ENCODE data around the gene NTN1. TPM values are rescaled to one million over a fixed set of nuclear protein-coding genes. Genes with fewer than 3 reads are reported as not detected.
A peak's percentile ranks its signal among the peaks of the same experiment; 100 is the strongest.

The NTN1 gene
- total RNA-seq, 1 donor from 2014 or later, result 0.45 TPM

DNA sequence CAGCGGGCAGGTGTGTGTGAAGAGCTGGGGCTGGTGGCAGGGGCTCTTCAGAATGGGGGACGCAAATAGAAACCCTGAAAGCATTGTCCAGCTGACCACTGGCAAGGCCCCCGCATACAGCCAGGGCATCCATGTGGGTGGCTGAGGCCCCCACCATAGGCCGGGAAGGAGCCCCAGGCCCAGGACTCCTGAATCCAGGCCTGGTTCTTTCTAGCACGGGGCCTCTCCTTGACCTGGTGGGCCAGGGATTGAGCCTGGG is 200.5 kb downstream of the NTN1 start:
- Mint-ChIP-seq H3K27me3 (ENCODE audit: insufficient read depth, low read depth) (peaks cover 69% of the 10 kb centered on the region), H3K36me3 (peaks cover 5% of the 10 kb centered on the region), H3K27ac (no peak overlapping the region), H3K4me1 (peaks cover 22% of the 10 kb centered on the region), H3K9me3 (peaks cover 11% of the 10 kb centered on the region), H3K4me3 (no peak overlapping the region)
- Histone ChIP-seq H3K27me3 (peaks cover 85% of the 10 kb centered on the region), H3K9me3 (ENCODE audit: low read depth) (no peaks in the 10 kb centered on the region), H2AFZ (replicated peaks) (no peak overlapping the region), H3K79me2 (ENCODE audit: low read depth) (no peaks in the 10 kb centered on the region), H3K4me1 (peaks cover 35% of the 10 kb centered on the region), H4K20me1 (ENCODE audit: low read depth) (peaks cover 52% of the 10 kb centered on the region), H3K9ac (no peak overlapping the region), H3F3A (ENCODE audit: low read depth) (peaks cover 27% of the 10 kb centered on the region), H3K4me2 (peak overlapping the region; percentile 74), H3K36me3 (no peaks in the 10 kb centered on the region), H3K27ac (no peak overlapping the region), H3K4me3 (no peak overlapping the region)
- TF ChIP-seq, protein P1, sequence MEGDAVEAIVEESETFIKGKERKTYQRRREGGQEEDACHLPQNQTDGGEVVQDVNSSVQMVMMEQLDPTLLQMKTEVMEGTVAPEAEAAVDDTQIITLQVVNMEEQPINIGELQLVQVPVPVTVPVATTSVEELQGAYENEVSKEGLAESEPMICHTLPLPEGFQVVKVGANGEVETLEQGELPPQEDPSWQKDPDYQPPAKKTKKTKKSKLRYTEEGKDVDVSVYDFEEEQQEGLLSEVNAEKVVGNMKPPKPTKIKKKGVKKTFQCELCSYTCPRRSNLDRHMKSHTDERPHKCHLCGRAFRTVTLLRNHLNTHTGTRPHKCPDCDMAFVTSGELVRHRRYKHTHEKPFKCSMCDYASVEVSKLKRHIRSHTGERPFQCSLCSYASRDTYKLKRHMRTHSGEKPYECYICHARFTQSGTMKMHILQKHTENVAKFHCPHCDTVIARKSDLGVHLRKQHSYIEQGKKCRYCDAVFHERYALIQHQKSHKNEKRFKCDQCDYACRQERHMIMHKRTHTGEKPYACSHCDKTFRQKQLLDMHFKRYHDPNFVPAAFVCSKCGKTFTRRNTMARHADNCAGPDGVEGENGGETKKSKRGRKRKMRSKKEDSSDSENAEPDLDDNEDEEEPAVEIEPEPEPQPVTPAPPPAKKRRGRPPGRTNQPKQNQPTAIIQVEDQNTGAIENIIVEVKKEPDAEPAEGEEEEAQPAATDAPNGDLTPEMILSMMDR (IDR thresholded peaks at IDR 0.05), result no peak
- no peak for TF ChIP-seq EZH2phosphoT487 (IDR thresholded peaks at IDR 0.05)
- no peak for TF ChIP-seq EZH2 (IDR thresholded peaks at IDR 0.05)
- no peak for DNase-seq (ENCODE audit: low spot score)

DNA sequence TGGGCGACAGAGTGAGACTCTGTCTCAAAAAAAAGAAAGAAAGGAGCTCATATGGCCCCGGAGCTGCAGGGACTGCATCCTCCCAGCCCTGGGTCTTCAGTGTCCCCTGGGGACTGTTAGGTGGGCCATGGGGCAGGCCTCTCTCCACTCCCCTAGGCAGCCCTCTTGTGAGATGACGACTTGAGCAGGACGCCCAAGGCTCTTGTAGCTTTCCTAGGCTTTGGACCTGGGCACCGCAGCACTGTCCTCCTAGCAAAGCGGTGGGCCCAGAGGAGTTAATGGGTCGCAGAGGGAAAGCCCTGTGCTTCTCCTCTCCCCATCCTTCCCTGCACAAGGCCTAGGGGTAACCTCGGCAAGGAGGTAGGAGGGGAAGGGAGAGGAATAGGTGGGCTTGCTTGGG is 202.2 kb downstream of the NTN1 start:
- H4K20me1 ChIP-seq (ENCODE audit: low read depth), result peaks cover 50% of the 10 kb centered on the region
- H3K27ac Mint-ChIP-seq, result no peak overlapping the region

GRCh38 chr17:9224485-9224884 is 203.2 kb downstream of the NTN1 start:
- DNase-seq (ENCODE audit: low spot score), result no peak
- H3K9me3 ChIP-seq (ENCODE audit: low read depth), result no peaks in the 10 kb centered on the region
- Mint-ChIP-seq H3K27ac (no peak overlapping the region), H3K4me1 (peaks cover 24% of the 10 kb centered on the region), H3K9me3 (no peaks in the 10 kb centered on the region), H3K27me3 (ENCODE audit: insufficient read depth, low read depth) (peaks cover 44% of the 10 kb centered on the region), H3K4me3 (no peak overlapping the region), H3K36me3 (no peaks in the 10 kb centered on the region)
- H3K27me3 ChIP-seq, result peaks cover 63% of the 10 kb centered on the region
- no peak overlapping the region for H3K4me3 ChIP-seq
- no peak overlapping the region for H3K9ac ChIP-seq
- H4K20me1 ChIP-seq (ENCODE audit: low read depth), result peaks cover 41% of the 10 kb centered on the region
- no peaks in the 10 kb centered on the region for H3K36me3 ChIP-seq
- no peak overlapping the region for H3K27ac ChIP-seq
- H3K4me1 ChIP-seq, result peaks cover 35% of the 10 kb centered on the region
- no peak overlapping the region for H3K4me2 ChIP-seq
- TF ChIP-seq EZH2 (IDR thresholded peaks at IDR 0.05), result no peak
- TF ChIP-seq, protein P1 (IDR thresholded peaks at IDR 0.05), result no peak
- no peak for TF ChIP-seq EZH2phosphoT487 (IDR thresholded peaks at IDR 0.05)
- H2AFZ ChIP-seq (replicated peaks), result no peak overlapping the region
- no peaks in the 10 kb centered on the region for H3K79me2 ChIP-seq (ENCODE audit: low read depth)
- peaks cover 27% of the 10 kb centered on the region for H3F3A ChIP-seq (ENCODE audit: low read depth)

More for the DNA sequence above, 202.2 kb downstream of the NTN1 start:
- no peak overlapping the region for H3K4me2 ChIP-seq
- no peak for DNase-seq (ENCODE audit: low spot score)
- H3K9ac ChIP-seq, result no peak overlapping the region
- peaks cover 22% of the 10 kb centered on the region for H3K4me1 Mint-ChIP-seq
- no peaks in the 10 kb centered on the region for H3K36me3 Mint-ChIP-seq
- no peak overlapping the region for H3K27ac ChIP-seq
- no peak for TF ChIP-seq EZH2phosphoT487 (IDR thresholded peaks at IDR 0.05)
- TF ChIP-seq, protein P1 (IDR thresholded peaks at IDR 0.05), result no peak
- no peak for TF ChIP-seq EZH2 (IDR thresholded peaks at IDR 0.05)
- H3K4me3 ChIP-seq, result no peak overlapping the region
- no peak overlapping the region for H2AFZ ChIP-seq (replicated peaks)
- peaks cover 27% of the 10 kb centered on the region for H3F3A ChIP-seq (ENCODE audit: low read depth)
- no peaks in the 10 kb centered on the region for H3K79me2 ChIP-seq (ENCODE audit: low read depth)
- H3K4me3 Mint-ChIP-seq, result no peak overlapping the region
- H3K36me3 ChIP-seq, result no peaks in the 10 kb centered on the region
- no peaks in the 10 kb centered on the region for H3K9me3 Mint-ChIP-seq
- H3K27me3 Mint-ChIP-seq (ENCODE audit: insufficient read depth, low read depth), result peaks cover 53% of the 10 kb centered on the region
- H3K9me3 ChIP-seq (ENCODE audit: low read depth), result no peaks in the 10 kb centered on the region
- H3K27me3 ChIP-seq, result peaks cover 73% of the 10 kb centered on the region
- H3K4me1 ChIP-seq, result peaks cover 35% of the 10 kb centered on the region
